ENCODE results near the gene BTBD16.

GRCh38 chr10:122222638-122223037, 48.5 kb upstream of the BTBD16 start:
- TF ChIP-seq POLR2A (IDR thresholded peaks at IDR 0.05; ENCODE audit: low read depth, low read length): no peak
- TF ChIP-seq TAF1 (IDR thresholded peaks at IDR 0.05; ENCODE audit: low read depth, low read length): no peak
- no peak for TF ChIP-seq POLR2AphosphoS5 (IDR thresholded peaks at IDR 0.05; ENCODE audit: low read depth, low read length)
